Stimulated activated CD4-positive, alpha-beta T cell treated with anti-CD3 and anti-CD28 coated beads, Interleukin-4, amount 100 ng/mL, for 1 hour (primary cell): Measurements from ENCODE around the gene TPM2.

ENCODE experiments used
- DNase-seq: peaks from one replicate; pipeline ENCODE4 v3.0.0-alpha.2; 2020

Gene TPM2

DNA sequence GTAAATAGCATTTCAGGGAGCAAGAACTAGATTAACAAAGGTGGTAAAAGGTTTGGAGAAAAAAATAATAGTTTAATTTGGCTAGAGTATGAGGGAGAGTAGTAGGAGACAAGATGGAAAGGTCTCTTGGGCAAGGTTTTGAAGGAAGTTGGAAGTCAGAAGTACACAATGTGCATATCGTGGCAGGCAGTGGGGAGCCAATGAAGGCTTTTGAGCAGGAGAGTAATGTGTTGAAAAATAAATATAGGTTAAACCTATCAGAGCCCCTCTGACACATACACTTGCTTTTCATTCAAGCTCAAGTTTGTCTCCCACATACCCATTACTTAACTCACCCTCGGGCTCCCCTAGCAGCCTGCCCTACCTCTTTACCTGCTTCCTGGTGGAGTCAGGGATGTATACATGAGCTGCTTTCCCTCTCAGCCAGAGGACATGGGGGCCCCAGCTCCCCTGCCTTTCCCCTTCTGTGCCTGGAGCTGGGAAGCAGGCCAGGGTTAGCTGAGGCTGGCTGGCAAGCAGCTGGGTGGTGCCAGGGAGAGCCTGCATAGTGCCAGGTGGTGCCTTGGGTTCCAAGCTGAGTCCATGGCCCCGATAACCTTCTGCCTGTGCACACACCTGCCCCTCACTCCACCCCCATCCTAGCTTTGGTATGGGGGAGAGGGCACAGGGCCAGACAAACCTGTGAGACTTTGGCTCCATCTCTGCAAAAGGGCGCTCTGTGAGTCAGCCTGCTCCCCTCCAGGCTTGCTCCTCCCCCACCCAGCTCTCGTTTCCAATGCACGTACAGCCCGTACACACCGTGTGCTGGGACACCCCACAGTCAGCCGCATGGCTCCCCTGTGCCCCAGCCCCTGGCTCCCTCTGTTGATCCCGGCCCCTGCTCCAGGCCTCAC lies 16.3 kb downstream of the TPM2 start, which contains the start of gene CA9:
Gene CA9 (plus strand): TSS at position 797 of the 893 bp plus-strand sequence. CDS start 32 bp downstream, at position 829.
- no peak for DNase-seq

DNA sequence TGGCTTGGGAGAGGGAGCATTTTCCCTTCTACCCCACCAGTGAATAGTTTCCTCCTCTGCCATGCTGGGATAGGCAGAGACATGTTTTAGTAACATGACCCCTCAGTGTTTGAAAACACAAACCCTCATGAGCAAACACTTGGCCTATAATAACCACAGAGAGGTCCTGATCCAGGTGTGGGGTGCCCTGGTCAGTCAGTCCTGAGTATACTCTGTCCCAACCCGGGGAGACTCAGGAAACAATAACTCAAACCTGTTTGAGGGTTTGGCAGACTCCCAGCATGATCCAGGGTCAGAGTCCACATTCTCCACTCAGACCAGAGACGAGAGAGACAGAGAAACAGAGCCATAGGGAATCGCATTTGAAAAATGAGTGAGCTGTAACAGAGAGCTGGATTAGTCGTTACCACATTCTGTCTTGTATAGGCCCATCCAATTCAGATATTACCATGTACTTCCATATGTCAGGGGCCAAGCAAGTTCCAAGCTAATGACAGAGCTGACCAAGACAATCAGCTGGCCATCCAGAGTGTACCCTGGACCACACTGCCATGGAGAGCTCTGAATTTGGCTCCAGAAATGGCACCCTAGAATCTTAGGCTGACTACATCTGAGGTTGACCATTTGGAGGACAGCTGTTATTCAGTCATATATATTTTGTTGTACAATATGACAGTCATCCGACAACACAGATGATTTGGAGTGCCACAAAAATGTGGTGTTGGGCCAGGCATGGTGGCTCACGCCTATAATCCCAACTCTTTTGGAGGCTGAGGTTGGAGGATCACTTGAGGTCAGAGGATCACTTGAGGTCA lies 20.2 kb downstream of the TPM2 start:
- no peak for DNase-seq

DNA sequence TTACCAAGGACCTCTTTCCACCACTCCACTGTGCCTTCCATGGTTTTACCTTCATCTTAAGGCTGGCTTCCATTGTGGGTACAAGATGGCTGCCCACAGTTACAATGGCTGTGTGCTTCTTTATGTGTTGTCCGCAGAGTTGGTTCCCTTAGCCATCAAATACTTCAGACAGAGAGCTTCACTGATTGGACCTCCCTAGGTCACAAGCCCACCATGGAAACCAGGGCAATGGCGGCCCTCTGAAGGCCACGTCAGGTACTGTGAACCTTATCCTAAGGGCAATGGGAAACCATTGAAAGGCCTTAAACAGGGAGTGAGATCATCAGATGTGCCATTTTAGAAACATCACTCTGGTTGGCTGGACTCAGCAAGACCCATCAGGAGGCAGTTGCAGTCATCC lies 21.8 kb downstream of the TPM2 start:
- DNase-seq, result no peak

- DNase-seq, result no peak
Observed at GRCh38 chr9:35666549-35666948, 23.2 kb downstream of the TPM2 start.

GRCh38 chr9:35666045-35666444 lies 23.7 kb downstream of the TPM2 start:
- no peak for DNase-seq

GRCh38 chr9:35665471-35665818 lies 24.3 kb downstream of the TPM2 start:
- no peak for DNase-seq

- peak; percentile 63 for DNase-seq
Observed at GRCh38 chr9:35664531-35665470, 24.9 kb downstream of the TPM2 start, which contains the start of gene ARHGEF39. Gene ARHGEF39, minus strand, starts transcription at chr9:35665195. Its CDS starts 26 bp downstream, at chr9:35665169.

GRCh38 chr9:35662437-35662836 lies 27.3 kb downstream of the TPM2 start:
- DNase-seq, result no peak

DNA sequence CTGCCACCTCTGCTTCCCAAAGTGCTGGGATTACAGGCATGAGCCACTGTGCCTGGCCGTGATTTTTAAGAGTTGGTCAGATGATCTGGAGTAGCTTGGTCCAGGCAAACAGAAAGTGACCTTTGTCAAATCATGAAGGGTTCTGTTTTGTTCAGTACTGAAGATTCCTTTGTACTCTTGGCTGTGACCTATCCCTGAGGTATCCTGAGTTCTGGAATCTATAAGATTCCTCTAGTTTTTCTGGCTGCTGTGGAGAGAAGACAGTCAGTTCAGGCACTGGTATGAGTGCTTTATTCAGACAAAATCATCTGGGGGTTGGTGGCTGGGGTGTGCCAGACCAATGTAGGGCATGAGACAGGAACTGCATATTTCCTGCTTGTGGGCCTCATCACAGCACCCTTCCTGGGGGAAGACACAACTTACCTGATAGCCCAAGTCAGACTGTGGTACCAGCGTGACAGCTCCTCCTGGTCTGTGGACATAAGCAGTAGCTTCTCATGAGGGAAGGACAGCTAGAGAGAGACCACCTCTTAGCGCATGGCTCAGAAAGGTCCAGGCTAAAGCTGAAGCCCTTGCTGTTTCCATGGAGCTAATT lies 27.9 kb downstream of the TPM2 start:
- no peak for DNase-seq

DNA sequence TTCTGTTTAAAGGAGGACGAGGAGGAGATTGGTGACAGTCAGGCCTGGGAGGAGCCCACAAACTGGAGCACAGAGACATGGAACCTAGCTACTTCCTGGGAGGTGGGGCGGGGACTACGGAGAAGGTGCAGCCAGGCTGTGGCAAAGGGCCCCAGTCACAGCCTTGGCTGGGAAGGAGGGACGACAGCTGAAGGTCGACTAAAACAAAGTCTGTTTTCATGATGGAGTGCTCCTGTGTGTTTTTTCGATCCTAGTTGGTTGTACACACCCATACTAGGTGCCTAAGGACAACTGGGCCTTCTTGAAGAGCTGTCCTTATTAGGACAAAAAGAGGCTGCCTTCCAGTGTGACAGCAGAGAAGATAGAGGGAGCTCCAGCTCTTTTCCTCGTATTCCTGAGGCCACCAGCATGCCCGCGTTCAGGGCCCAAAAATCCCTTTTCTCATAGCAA lies 28.7 kb downstream of the TPM2 start:
- DNase-seq, result no peak

DNA sequence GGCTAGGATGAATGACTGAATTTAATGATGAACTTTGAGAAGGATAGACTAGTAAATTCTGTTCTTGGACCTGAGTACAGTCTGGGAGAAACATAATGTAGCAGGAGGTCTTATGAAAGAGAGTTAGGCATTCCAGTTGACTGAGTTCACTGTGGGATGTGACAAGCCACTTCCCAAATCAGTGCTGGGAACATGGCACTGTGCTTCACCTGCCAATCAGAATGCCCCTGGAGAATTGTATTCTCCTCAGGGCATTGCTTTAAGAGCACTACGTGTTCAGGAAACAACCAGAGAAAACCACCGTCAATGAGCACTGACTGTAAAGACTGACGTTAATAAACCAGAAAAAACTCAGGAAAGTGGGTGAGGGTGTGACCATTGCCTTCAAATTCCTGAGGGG lies 30.4 kb downstream of the TPM2 start:
- DNase-seq, result no peak

DNA sequence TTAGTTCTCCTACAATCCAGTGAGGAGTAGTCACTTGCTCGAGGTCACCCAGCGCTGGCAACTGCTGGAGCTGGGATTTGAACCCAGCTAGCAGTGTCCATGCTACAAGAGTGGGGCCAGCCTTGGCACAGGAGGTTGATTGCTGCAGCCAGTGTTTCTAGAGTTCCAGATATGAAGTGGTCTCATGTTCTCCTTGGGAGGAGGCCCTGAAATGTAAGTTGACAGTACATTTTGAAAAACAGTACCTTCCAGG lies 30.8 kb downstream of the TPM2 start:
- DNase-seq, result no peak

DNA sequence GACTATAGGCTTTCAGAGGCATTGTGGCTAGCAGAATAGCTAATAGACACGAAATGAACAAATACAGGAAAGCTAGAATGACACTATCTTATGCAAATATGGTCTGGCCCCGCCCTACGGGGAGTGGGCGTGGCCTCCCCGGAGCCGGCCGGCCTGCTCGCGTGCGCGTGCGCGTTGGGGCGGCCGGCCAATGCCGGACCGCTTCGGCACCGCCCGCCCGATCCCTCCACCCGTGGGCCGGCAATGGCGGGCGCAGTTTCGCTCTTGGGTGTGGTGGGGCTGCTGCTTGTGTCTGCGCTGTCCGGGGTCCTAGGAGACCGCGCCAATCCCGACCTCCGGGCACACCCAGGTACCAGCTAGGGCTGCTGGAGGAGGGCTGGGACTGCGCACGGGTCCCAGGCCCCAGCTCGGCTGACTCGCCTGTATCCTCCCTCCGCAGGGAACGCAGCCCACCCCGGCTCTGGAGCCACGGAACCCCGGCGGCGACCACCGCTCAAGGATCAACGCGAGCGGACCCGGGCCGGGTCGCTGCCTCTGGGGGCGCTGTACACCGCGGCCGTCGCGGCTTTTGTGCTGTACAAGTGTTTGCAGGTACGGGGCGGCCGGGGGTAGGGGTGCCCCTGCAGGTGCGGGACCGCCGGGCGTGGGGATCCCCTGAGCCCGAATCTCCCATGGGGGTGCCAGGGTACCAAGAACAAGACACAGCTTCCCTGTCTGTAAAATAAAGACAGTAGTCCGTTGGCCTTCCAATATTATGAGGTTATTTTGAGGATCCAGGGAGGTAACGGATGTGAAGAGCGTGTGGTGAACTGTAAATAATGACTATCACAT lies 31.4 kb downstream of the TPM2 start, which contains the start of gene CCDC107:
Gene CCDC107 (plus strand): TSS at position 156 of the 831 bp plus-strand sequence. CDS start 88 bp downstream, at position 244.
- DNase-seq, result peak; percentile 82

GRCh38 chr9:35657546-35658136 lies 32.1 kb downstream of the TPM2 start, which contains the start of gene RMRP:
Gene RMRP, minus strand, starts transcription at chr9:35658019.
- DNase-seq, result peak; percentile 93

- DNase-seq, result no peak
Observed at GRCh38 chr9:35656831-35657545, 32.7 kb downstream of the TPM2 start.

- no peak for DNase-seq
Observed at GRCh38 chr9:35656348-35656747, 33.4 kb downstream of the TPM2 start.

DNA sequence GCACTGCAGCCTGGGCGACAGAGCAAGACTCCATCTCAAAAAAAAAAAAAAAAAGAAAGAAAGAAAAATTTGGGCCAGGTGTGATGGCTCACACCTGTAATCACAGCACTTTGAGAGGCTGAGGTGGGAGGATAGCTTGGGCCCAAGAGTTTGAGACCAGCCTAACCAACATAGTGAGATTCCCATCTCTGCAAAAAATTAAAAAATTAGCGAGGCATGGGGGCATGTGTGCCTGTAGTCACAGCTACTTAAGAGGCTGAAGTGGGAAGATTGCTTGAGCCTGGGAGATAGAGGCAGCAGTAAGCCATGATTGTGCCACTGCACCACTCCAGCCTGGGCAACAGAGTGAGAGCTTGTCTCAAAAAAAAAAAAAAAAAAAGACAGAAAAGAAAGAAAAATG lies 36.1 kb downstream of the TPM2 start:
- DNase-seq, result no peak

- no peak for DNase-seq
Observed at GRCh38 chr9:35652829-35653209, 36.9 kb downstream of the TPM2 start.

GRCh38 chr9:35651956-35652828 lies 37.5 kb downstream of the TPM2 start:
- no peak for DNase-seq
